ENCODE results near the gene XAGE1B.

GRCh38 chrX:52509916-52510315 lies 6.9 kb downstream of the XAGE1B start:
- no peak for TF ChIP-seq YY1 (IDR thresholded peaks at IDR 0.05; ENCODE audit: insufficient read depth, insufficient read length)
- no peak for TF ChIP-seq ZNF274 (IDR thresholded peaks at IDR 0.05; ENCODE audit: low read depth, low read length)
- no peak for TF ChIP-seq SUZ12 (IDR thresholded peaks at IDR 0.05; ENCODE audit: extremely low read depth, insufficient read depth, insufficient read length)

Data from NT2/D1 (cell line).